ENCODE results near the gene RAB32. TPM values are rescaled to one million over a fixed set of nuclear protein-coding genes. Genes with fewer than 3 reads are reported as not detected.

Gene RAB32
- total RNA-seq: not detected in 2 replicates

GRCh38 chr6:146543211-146543939 lies at the start of gene RAB32:
RAB32 (plus strand) TSS chr6:146543833; CDS start chr6:146543872, 39 bp downstream.
- no peaks in the 10 kb centered on the region for H3K36me3 Mint-ChIP-seq (ENCODE audit: low read depth)
- no peak for ATAC-seq (ENCODE audit: low read depth)
- H3K27me3 Mint-ChIP-seq: peaks cover 26% of the 10 kb centered on the region
- H3K4me1 Mint-ChIP-seq: peaks cover 9% of the 10 kb centered on the region
- H3K9me3 Mint-ChIP-seq: no peaks in the 10 kb centered on the region
- ChIA-PET CTCF (no interaction called here), POLR2A (no interaction called here)
- no peak within 1 kb of the TSS for H3K27ac Mint-ChIP-seq
- intact Hi-C loops (cut with micrococcal nuclease): no loop called here
- H3K4me3 Mint-ChIP-seq: peak within 1 kb of the TSS; percentile 69
- no peak for DNase-seq
- no peak for TF ChIP-seq CTCF (IDR thresholded peaks at IDR 0.05)

GRCh38 chr6:146498309-146498708 lies 45.3 kb upstream of the RAB32 start:
- ChIA-PET POLR2A (no interaction called here), CTCF (no interaction called here)
- Mint-ChIP-seq H3K4me1 (no peaks in the 10 kb centered on the region), H3K27ac (no peak overlapping the region), H3K27me3 (no peaks in the 10 kb centered on the region), H3K36me3 (ENCODE audit: low read depth) (no peaks in the 10 kb centered on the region), H3K9me3 (peaks cover 3% of the 10 kb centered on the region), H3K4me3 (no peak overlapping the region)
- no peak for ATAC-seq (ENCODE audit: low read depth)
- intact Hi-C loops (cut with micrococcal nuclease): no loop called here
- DNase-seq: no peak
- TF ChIP-seq CTCF (IDR thresholded peaks at IDR 0.05): no peak

- ATAC-seq (ENCODE audit: low read depth): no peak
- H3K4me1 Mint-ChIP-seq: no peaks in the 10 kb centered on the region
Observed at GRCh38 chr6:146503096-146503495, 40.5 kb upstream of the RAB32 start.

GRCh38 chr6:146515212-146515611 lies 28.4 kb upstream of the RAB32 start:
- H3K27ac Mint-ChIP-seq: no peak overlapping the region
- ChIA-PET CTCF (no interaction called here), POLR2A (no interaction called here)
- no peak for TF ChIP-seq CTCF (IDR thresholded peaks at IDR 0.05)
- no peaks in the 10 kb centered on the region for H3K36me3 Mint-ChIP-seq (ENCODE audit: low read depth)
- DNase-seq (no peak), ATAC-seq (ENCODE audit: low read depth) (no peak)
- no peaks in the 10 kb centered on the region for H3K4me1 Mint-ChIP-seq
- H3K9me3 Mint-ChIP-seq: peaks cover 5% of the 10 kb centered on the region
- intact Hi-C loops (cut with micrococcal nuclease): no loop called here
- no peak overlapping the region for H3K4me3 Mint-ChIP-seq
- no peaks in the 10 kb centered on the region for H3K27me3 Mint-ChIP-seq

More at GRCh38 chr6:146503096-146503495, 40.5 kb upstream of the RAB32 start:
- POLR2A ChIA-PET: no interaction called here
- Mint-ChIP-seq H3K4me3 (no peak overlapping the region), H3K9me3 (peaks cover 3% of the 10 kb centered on the region), H3K27ac (no peak overlapping the region), H3K27me3 (no peaks in the 10 kb centered on the region), H3K36me3 (ENCODE audit: low read depth) (no peaks in the 10 kb centered on the region)
- CTCF ChIA-PET: no interaction called here
- TF ChIP-seq CTCF (IDR thresholded peaks at IDR 0.05): no peak
- no peak for DNase-seq
- intact Hi-C loops (cut with micrococcal nuclease): no loop called here

GRCh38 chr6:146526192-146526591 lies 17.4 kb upstream of the RAB32 start:
- CTCF ChIA-PET: no interaction called here
- intact Hi-C loops (cut with micrococcal nuclease): no loop called here
- no peaks in the 10 kb centered on the region for H3K36me3 Mint-ChIP-seq (ENCODE audit: low read depth)
- H3K4me3 Mint-ChIP-seq: no peak overlapping the region
- no peak overlapping the region for H3K27ac Mint-ChIP-seq
- ATAC-seq (ENCODE audit: low read depth): no peak
- POLR2A ChIA-PET: no interaction called here
- no peak for DNase-seq
- H3K4me1 Mint-ChIP-seq: no peaks in the 10 kb centered on the region
- H3K9me3 Mint-ChIP-seq: peaks cover 16% of the 10 kb centered on the region
- H3K27me3 Mint-ChIP-seq: no peaks in the 10 kb centered on the region
- TF ChIP-seq CTCF (IDR thresholded peaks at IDR 0.05): no peak

Measured in activated B cell treated with CpG ODN at 0.5 μM for 24 hours (primary cell).